ENCODE measurements around the gene MARK3.
A peak's percentile ranks its signal among the peaks of the same experiment; 100 is the strongest.
"Not testable (repeated sequence)": the region's sequence is repeated elsewhere in the genome, so short reads cannot be mapped to it uniquely, and the experiment has no call there.

The MARK3 gene

GRCh38 chr14:103353362-103353761, 31.9 kb upstream of the MARK3 start:
- no peak for DNase-seq (ENCODE audit: low read depth)
- TF ChIP-seq CTCF (IDR thresholded peaks at IDR 0.05; ENCODE audit: low read length, missing control alignments) = no peak
- H3K4me3 ChIP-seq (replicated peaks; ENCODE audit: low read depth, low read length) = no peak overlapping the region

- H3K4me3 ChIP-seq (replicated peaks; ENCODE audit: low read depth, low read length) = no peak overlapping the region
- no peak for TF ChIP-seq CTCF (IDR thresholded peaks at IDR 0.05; ENCODE audit: low read length, missing control alignments)
- DNase-seq (ENCODE audit: low read depth) = no peak
Measured at GRCh38 chr14:103354141-103354540, 31.1 kb upstream of the MARK3 start.

DNA sequence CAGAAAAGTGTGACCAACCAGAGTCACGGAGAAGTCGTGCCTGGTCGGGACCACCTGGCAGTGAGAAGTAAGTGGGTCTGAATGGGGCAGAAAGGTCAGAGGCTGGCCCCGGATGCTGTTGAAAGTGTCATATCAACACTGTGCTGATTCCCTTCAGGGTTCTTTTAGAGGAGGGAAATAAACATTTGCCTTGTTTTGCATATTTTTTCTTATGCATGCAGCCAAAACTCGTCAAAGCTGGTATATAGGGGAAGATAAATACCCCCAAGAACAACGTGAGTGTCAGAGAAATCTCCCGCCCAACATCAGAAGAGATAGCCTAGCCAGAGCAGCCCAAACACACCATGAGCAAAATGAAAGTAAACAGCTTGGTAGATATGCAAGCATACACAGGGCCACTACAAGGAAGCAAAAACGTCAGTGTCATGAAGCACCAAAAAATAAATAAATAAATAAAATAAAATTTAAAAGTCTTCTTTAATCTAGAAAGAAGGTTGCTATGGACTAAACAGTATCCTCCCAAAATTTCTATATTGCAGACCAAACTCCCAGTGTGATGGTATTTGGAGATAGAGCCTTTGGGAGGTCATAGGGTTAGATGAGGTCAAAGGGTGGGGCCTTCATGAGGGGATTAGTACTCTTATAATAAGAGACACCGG, 29.1 kb upstream of the MARK3 start:
- TF ChIP-seq CTCF (IDR thresholded peaks at IDR 0.05; ENCODE audit: low read length, missing control alignments) = no peak
- H3K4me3 ChIP-seq (replicated peaks; ENCODE audit: low read depth, low read length) = no peak overlapping the region
- no peak for DNase-seq (ENCODE audit: low read depth)

DNA sequence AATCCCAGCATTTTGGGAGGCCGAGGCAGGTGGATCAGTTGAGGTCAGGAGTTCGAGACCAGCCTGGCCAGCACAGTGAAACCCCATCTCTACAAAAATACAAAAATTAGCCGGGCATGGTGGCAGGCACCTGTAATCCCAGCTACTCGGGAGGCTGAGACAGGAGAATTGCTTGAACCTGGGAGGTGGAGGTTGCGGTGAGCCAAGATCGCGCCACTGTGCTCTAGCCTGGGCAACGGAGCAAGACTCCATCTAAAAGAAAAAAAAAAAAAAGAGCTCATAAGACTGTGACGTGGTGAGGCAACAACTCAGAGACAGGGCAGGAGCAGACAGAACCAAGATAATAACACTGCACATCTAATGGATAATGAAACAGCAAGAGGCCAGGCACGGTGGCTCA, 27.7 kb upstream of the MARK3 start:
- H3K4me3 ChIP-seq (replicated peaks; ENCODE audit: low read depth, low read length); DNase-seq (ENCODE audit: low read depth): not testable (repeated sequence)

GRCh38 chr14:103360548-103360947, 24.7 kb upstream of the MARK3 start:
- no peak overlapping the region for H3K4me3 ChIP-seq (replicated peaks; ENCODE audit: low read depth, low read length)
- TF ChIP-seq CTCF (IDR thresholded peaks at IDR 0.05; ENCODE audit: low read length, missing control alignments) = no peak

GRCh38 chr14:103361867-103362266, 23.3 kb upstream of the MARK3 start:
- no peak for TF ChIP-seq CTCF (IDR thresholded peaks at IDR 0.05; ENCODE audit: low read length, missing control alignments)
- peak; percentile 96 for DNase-seq (ENCODE audit: low read depth)
- no peak overlapping the region for H3K4me3 ChIP-seq (replicated peaks; ENCODE audit: low read depth, low read length)

More at GRCh38 chr14:103360548-103360947, 24.7 kb upstream of the MARK3 start:
- DNase-seq (ENCODE audit: low read depth) = no peak

GRCh38 chr14:103362780-103363179, 22.4 kb upstream of the MARK3 start:
- no peak for DNase-seq (ENCODE audit: low read depth)
- no peak for TF ChIP-seq CTCF (IDR thresholded peaks at IDR 0.05; ENCODE audit: low read length, missing control alignments)
- H3K4me3 ChIP-seq (replicated peaks; ENCODE audit: low read depth, low read length) = no peak overlapping the region
